RCC 7860 (cell line): ENCODE measurements around the gene PTPN1.
"Not testable (repeated sequence)": the region's sequence is repeated elsewhere in the genome, so short reads cannot be mapped to it uniquely, and the experiment has no call there.

ENCODE experiments used
- DNase-seq: peaks from one replicate; pipeline ENCODE4 v3.0.0-alpha.2; 2015; ENCODE audit warnings: low spot score
- FAIRE-seq: peaks from 2 replicates; lab custom pipeline; 2012; peaks lifted over from hg19 to GRCh38; lab: Jason Lieb, UNC

Gene PTPN1

DNA sequence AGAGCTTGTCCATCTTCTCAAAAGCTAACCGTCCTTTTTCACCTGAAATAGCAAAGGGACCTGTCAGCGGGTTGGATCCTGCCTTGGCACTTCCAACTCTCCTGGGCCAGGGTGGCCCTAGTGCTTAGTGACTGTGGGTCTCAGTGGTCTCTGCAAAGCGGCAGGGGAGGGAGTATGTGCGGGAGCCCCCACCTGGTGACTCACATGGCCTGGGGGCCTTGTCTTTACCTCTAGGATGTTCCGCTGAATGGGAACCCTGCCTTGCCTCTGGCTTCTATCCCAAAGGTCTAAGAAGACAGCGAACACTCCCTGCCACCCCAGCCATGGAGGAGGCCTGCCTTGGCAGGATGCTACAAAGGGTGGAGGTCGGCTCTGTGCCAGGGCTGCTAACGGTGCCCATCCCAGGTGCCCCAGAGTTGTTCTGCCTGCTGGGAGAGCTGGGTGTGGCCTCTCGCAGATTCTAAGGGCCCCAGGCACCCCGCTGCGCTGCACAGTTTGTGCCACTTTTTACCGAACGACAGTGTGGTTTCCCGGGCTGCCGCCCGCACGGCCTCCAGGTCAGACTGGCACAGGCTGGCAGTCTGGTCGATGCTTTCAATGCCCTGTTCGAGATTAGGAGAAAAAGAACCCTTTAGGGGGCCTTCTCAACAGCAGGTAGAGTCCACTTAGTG, 77.2 kb downstream of the PTPN1 start:
- DNase-seq (no peak), FAIRE-seq (no peak)

DNA sequence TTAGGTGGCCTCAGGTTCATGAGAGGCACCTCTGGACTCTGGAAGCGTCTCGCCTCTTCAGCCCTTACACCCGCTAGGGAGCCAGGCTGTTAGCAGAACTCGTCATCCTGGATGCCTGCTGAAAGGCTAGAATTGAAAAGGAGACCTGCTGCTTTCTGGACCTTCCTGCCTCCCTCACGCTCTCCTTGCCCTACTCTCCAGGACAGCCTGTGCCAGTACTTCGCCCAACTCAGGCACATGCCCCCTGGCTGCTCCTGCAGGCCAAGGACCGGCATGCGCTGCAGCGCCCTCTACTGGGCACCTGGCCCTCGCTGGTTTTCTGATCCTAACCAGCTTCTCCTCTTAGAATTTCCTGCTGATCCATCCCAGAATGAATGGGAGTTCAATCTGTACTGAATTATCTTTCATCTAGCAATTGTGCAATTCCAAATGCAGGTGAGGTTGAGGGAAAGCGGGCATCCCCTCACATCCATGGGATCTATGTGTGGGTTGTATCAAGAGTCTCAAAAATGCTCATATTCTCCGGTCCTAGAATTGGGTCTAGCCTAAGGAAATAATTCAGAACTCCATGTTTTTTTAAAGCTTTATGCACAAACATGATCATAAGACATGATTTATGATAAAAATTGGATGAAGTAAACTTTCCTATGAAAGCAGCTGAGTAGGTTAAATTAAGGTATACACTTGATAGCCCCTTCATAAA, 78.0 kb downstream of the PTPN1 start:
- FAIRE-seq: no peak

DNA sequence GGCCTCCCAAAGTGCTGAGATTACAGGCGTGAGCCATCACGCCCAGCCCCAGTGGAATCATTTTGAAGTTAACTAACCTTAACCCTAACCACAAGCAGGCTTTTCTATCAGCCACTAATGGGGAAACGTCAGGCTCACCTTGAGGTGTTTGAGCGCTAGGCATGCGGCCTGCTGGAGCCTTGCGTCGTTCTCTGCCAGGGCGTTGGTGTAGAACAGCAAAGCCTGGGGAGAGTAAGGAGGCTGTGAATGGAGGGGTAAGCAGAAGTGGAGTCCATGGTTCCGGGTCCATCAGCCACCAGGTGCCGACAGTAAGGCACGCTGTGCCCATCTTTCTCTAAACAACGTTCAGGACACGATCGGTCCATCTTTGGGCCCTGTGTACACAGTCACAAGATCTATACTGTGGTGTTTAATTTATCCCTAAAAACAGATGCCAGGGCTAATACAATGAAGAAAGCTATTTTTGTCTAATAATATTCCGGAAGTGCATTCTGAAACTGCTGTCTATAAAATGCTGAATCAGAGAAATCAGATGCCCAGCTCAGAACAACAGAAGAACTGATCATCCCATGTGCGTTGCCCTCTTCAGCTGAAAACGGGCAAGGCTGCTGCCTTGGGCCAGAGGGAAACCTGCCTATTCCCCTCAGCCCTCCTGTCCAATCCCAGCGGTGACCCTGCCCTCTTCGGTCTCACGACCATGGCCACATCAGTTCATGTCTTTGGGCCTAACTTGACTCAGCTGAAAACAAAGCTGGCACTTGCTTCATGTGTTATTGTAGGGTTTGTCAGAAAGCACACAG, 79.6 kb downstream of the PTPN1 start:
- DNase-seq (no peak), FAIRE-seq (no peak)

More for the DNA sequence above, 78.0 kb downstream of the PTPN1 start:
- peak; percentile 27 for DNase-seq

DNA sequence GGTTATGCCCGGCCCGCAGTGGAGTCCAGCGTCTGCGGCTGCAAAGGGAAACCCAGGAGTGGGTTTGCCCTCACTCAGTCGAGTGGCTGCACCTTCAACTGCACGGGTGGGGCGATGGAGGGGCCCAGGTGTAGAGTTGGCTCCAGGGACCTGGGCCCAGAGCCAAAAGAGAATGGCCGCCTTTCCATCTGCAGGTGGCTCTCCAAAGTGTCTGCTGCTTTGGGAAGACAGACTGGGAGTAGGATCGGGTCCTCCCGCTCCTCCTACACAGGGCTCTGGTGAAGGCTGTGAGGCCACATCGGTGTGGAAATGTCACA, 80.1 kb downstream of the PTPN1 start:
- no peak for FAIRE-seq
- DNase-seq: no peak

DNA sequence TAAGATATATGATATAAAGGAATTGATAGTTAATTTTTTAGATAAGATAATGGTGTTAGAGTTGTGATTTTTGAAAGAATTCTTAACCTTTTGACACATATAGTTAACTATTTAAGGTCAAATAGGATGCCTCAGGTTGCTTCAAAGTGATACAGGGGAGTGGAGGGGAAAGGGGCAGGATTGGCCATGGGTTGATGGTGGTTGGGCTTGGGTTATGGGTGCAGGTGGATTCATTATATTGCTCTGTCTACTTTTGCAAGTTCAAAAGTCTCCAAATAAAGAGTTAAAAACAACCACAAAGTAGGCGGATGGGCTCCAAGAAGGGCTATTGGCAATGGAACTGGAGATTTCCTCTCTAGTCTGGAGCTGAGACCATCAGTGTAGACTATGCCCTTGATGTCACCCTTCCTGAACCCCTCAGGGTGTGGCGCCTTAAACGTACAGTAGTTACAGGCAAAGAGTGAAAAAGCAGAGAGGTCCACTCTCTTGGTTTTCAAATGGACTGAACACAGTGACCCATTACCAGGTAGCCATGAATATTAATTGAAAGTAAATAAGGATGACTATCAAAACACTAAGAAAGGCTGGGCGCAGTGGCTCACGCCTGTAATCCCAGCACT, 81.2 kb downstream of the PTPN1 start:
- no peak for DNase-seq
- no peak for FAIRE-seq

DNA sequence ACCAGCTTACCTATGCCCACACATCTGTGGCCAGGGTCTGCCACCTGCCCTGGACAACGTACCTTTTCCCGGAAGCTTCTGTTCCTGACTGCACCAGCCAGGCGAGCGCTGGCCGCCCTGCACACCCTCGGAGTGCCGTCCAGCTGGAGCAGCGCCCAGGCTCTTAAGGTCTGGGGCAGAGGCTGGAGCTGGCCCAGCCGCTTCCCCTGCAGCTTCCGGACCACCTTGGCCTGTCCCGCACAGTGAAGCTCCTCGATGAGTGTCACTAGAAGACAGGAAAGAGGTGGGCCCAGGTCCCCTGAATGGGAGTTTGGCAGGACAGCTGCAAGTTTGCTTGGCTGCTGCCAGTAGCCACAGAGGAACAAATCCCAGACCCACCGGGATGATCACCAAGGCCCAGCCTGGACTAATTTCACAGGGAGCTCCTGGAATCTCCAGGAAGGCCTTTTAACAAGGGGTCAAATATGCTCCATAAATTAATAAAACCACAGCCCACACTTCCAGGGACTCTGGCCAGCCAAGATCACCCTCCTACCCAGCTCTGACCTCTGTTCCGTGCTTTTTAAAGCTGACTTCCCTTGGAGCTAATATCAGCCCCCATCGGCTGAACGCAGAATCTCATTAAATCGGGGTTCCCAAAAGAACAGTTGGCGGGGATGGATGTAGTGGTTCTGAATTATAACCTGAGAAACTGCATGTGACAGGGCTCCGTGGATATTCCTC, 82.3 kb downstream of the PTPN1 start:
- no peak for DNase-seq
- no peak for FAIRE-seq

DNA sequence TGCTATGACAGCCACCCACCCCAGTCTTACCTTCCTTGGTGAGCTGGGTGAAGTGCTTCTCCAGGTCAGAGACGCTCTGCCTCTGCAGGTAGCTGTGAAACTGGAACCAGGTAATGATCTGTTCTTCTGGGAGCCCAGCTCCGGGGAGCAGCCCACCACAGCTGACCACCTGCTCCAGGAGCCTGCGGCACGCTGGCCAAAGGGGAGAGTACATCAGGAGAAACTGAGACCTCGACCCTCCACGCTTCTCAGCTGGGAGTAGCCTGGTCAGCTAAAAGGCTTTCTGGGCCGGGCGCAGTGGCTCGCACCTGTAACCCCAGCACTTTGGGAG, 82.8 kb downstream of the PTPN1 start:
- FAIRE-seq (no peak), DNase-seq (no peak)

DNA sequence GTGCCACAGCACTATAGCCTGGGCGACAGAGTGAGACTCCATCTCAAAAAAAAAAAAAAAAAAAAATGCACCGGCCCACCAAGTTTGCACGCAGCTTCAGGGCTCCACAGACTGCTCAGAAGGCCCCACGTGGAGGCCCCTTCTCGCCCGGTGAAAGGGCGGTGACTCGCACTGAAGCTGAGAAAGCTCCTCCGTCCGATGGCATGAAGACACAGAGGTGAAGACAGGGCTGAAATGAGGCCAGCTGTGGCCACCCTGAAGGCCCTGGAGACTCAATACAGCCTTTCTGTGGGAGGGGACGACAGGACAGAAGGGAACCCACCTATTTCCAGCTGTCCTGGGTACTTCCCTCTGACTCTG, 84.0 kb downstream of the PTPN1 start:
- DNase-seq (no peak), FAIRE-seq (no peak)

DNA sequence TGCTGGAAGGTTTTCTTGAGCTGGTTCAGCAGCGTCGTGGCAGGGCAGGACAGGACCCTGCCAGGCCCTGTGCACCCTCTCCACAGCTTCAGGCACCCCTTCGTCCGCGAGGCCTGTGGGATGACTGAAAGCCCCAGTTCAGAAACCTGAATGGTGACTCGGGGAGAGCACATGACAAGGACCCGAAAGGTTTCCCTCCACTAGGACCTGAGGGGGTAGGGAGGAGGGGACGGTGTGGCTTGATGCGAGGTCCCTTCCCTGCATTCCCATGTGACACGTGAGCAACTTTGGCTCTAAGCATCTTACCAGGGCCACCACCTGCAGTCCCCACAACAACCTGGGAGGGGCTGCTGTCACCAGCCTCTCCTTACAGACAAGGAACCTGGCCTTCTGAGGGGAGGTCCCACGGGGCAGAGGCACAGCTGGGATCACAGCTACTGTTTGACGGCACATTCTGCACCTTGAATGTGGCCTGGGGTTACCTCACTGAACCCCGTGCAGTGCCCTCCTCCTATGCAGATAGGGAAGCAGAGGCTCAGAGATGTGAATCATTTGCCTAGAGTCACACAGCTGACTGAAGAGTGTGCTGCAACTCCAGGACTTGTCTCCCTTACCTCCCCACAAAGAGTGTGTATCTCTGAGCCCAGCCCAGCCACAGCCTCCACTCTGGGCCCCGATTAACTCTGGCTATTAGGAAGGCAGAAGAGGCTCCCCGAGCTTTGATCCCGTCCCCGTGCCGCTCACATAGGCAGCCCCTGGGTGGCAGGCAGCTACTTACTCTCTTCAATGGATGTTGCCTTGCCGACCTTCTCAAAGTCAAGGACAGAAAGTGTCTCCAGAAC, 84.6 kb downstream of the PTPN1 start:
- FAIRE-seq (no peak), DNase-seq (no peak)

DNA sequence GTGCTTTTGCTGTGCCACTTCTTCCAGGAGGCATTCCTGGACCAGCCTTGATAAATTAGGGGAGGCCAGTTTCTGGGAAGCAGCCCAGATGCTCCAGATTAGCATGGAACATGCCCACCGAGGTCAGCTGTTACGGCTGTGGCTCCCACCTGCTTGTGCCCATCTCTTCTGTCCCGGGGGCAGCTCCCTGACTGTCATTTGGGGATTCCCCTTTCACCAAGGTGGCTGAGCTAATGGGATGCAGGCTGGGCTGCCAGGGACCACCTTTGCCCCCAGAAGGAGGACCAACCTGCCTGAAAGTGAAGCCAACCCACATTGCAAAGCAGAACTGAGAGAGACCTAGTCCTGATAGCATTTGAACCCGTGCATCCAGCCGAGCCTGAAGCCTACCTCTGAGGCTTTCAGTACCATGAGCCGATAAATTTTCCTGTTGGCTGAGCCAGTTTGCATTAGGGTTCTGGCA, 85.3 kb downstream of the PTPN1 start:
- FAIRE-seq: no peak
- no peak for DNase-seq

DNA sequence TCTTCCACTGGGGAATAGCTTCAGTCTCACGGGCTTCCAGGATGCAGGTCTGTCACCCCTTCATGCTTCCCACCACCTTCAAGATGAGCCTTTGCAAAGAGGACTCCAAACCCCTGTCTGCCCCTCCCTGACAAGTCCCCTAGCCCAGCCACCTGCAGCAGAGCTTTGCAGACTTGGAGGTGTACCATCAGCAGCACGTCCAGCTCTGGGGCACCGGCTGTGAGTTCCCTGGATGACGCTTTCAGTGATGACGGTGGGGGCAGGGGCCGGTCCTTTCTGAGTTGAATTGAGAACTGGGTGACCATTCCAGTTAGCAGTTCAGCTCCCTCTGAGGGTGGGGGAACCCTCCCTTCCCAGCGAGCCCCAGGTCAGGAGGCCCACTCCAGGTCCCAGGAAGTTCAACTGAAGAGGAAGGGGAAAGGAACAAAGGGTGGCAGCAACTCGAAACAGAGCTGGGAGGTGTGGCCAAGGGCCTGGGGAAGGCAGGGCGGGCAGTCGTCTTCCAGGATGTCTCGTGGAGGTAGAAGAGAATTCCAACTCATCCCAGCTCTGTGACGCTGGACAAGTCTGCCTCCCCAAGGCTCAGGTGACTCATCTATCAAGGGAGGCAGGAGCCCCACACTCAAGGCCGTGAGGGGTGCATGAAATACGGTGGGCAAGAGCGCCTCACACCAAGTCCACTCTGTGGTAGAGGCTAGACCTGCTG, 86.0 kb downstream of the PTPN1 start:
- no peak for FAIRE-seq
- DNase-seq: no peak

DNA sequence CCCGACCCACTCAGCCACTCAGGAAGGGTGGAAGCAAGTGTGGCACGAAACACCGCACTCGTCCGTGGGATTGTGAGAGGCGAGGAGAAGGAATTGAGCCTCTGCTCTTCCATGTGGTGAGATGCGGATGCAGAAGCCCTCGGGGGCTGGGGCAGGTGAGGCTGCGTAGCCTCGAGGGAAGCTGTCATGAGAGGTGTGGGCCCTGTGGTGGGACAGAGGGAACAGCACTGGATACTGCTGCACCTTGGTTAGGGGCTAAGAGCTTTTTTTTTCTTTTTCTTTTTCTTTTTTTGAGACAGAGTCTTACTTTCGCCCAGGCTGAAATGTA, 86.5 kb downstream of the PTPN1 start:
- no peak for DNase-seq
- FAIRE-seq: no peak

DNA sequence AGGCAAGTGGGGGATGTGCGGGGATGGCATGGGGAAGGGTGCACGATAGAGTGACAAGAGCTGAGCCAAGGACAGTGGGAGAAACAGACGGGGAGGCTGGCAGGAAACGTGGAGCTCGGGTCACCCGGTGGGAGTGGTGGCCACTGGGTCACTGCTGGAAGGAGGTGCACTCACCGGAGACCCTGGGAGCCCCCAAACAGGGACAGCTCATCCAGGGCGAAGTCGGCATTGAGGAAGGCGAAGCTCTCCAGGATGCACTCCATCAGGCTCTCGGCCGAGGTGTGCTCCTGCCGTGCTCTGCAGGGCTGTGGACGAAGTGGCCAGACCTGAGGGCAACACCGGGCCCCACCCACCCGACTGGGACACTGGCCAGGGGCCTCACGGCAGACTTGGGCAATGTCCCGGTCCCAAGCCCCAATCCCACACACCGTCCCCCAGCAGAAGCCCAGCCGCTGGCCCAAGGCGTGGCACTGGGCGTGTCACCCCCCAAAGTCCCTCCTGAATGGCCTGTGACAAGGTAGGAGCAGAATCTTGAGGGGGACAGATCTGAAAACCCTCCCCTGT, 87.3 kb downstream of the PTPN1 start:
- DNase-seq (no peak), FAIRE-seq (no peak)

DNA sequence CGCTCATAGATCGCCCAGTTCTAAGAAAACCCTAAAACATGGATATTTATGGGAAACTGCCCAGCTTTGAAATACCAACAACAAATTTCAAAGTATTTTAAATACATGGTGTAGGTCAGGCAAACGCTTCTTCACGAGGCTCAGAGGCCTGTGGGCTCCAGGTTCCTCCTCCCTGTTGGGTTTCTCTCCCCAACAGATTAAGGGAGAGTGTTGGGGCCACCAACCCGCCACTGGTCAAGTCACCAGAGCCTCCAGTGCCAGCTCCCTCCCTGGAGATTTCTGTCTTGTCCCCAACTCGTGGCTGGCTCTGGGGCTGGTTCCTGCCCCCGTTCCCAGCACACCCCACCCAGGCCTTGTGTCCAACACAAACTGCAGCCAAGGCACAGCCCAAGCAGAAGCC, 87.9 kb downstream of the PTPN1 start:
- FAIRE-seq (no peak), DNase-seq (no peak)

DNA sequence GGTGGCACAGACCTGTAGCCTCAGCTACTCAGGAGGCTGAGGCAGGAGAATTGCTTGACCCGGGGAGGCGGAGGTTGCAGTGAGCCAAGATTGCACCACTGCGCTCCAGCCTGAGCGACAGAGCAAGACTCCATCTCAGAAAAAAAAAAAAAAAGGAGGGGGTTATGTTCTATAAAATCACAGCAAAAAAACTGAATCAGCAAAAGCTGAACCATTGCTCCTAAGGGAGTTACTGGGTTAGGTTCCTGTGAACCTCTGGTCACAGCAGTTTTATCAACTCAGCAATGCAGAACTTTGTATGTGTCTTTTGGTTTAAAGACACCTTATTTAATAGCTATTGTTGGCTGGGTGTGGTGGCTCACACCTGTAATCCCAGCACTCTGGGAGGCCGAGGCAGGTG, 88.6 kb downstream of the PTPN1 start:
- DNase-seq, FAIRE-seq: not testable (repeated sequence)

DNA sequence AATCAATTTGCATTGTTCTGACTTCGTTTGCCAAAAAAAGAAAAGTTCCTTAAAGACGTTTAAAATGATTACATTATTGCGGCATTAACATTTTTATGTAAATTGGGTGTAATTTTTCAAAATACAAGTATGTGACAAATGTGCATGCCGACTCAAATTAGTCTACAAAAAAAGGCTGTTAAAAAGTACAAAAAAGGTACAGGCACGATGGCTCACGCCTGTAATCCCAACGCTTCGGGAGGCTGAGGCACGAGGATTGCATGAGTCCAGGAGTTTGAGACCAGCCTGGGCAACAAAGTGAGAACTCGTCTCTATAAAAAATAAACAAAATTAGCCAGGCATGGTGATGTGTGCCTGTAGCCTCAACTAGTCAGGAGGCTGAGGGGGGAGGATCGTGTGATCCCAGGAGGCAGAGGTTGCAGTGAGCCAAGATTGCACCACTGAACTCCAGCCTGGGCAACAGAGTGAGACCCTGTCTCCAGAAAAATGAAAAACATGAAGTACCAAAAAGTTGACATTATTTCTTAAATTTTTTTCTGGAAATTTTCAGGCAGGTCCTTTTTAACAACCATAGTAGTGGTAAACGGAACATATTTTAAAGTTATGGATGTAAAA, 90.2 kb downstream of the PTPN1 start:
- FAIRE-seq (no peak), DNase-seq (no peak)

DNA sequence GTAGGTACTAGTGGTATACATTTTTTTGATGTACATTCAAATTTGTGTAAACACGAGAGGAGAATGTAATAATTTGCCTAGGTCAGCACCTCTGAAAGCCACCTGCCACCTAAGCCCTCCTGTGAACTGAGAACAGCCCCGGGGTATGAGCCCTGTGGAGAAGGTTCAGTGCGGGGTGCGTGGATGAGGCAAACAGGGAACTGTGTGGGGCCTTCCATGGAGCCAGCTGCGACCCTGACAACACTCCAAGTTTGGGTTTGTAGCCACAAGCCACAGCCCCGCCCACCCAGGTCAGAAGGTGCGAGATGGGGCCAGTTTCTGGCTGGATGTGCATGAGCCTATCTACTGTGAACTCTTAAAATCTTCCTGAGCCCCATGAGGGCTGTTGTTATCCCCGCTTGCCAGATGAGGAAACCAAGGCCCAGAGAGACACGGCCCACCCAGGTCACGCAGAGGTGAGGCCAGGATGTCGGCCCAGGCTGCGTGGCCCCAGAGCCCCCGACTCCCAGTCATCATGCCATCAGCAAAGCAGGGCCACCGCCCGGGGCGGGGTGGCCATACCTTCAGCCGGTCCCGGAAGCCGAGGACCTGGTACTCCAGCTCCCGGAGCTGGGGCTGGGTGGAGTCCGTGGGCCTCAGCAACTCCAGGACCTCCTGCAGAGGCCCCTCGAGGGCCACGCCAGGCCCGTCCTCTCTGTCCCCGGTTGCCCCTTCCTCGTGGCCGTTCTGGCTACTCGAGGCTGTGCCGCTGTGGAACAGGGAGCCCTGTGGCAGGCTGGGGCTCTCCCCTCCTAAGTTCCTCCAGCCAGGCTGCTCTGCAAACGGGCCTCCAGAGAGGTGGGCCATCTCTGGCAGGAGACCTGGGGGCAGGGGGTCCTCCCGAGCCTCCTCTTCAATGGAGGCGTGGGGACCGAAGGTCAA, 91.6 kb downstream of the PTPN1 start:
- DNase-seq (no peak), FAIRE-seq (no peak)
